Mammary epithelial cell (primary cell): Measurements from ENCODE around the gene ZRANB2.

Experiments
- EZH2 ChIP-seq: IDR thresholded peaks from 2 replicates; pipeline ENCODE4 v1.6.1; 2012; ENCODE audit warnings: low read length, inconsistent platforms, borderline replicate concordance
- TF ChIP-seq, protein P1 (sequence below), 2 donors: IDR thresholded peaks in 1 of 2; conservative IDR thresholded peaks in 1 of 2; 2 replicates each; pipeline ENCODE4 v1.5.1; 2011 to 2012; ENCODE audit warnings: inconsistent platforms in 2 of 2, low read length in 2 of 2, mild to moderate bottlenecking in 2 of 2, control low read depth in 1 of 2, low read depth in 1 of 2; ENCODE audit not compliant: insufficient read depth in 1 of 2; ENCODE audit errors: extremely low read depth in 1 of 2

DNA sequence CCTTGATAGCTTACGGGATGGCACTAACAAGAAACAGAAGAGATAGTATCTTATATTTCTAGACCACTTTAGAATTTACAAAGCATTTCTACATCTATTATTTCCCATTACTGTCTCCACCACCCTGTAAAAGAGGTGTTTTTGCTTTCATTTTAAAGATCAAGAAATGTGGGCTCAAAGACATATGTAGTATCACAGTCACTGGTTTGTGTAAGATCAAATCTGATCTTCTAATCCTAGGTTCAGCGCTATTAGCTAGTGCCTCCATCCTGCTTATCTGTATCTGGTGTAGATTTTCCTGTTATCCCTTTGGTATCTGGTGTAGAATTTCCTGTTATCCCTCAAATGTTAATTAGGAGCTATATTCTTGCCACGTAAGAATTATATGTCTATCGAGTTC is 23.6 kb upstream of the ZRANB2 start:
- TF ChIP-seq EZH2: no peak
- TF ChIP-seq, protein P1, sequence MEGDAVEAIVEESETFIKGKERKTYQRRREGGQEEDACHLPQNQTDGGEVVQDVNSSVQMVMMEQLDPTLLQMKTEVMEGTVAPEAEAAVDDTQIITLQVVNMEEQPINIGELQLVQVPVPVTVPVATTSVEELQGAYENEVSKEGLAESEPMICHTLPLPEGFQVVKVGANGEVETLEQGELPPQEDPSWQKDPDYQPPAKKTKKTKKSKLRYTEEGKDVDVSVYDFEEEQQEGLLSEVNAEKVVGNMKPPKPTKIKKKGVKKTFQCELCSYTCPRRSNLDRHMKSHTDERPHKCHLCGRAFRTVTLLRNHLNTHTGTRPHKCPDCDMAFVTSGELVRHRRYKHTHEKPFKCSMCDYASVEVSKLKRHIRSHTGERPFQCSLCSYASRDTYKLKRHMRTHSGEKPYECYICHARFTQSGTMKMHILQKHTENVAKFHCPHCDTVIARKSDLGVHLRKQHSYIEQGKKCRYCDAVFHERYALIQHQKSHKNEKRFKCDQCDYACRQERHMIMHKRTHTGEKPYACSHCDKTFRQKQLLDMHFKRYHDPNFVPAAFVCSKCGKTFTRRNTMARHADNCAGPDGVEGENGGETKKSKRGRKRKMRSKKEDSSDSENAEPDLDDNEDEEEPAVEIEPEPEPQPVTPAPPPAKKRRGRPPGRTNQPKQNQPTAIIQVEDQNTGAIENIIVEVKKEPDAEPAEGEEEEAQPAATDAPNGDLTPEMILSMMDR (conservative IDR thresholded peaks at IDR 0.05 in 1 of 2, IDR thresholded peaks at IDR 0.05 in 1 of 2; ENCODE audit: extremely low read depth in 1 of 2, insufficient read depth in 1 of 2, low read depth in 1 of 2, low read length in 2 of 2): no peak
